HepG2 (cell line): Measurements from ENCODE around the gene TRAPPC12. TPM values are rescaled to one million over a fixed set of nuclear protein-coding genes. Genes with fewer than 3 reads are reported as not detected.
A peak's percentile ranks its signal among the peaks of the same experiment; 100 is the strongest.

Experiments used
- CEBPG ChIP-seq: IDR thresholded peaks from 2 replicates; pipeline ENCODE4 v1.6.1; 2016
- GPN1 ChIP-seq: sonication (generic); formaldehyde crosslinking; IDR thresholded peaks from 2 replicates; pipeline ENCODE4 v1.5.1; 2020; ENCODE audit warnings: missing genetic modification reagents, borderline replicate concordance
- HOXA7 ChIP-seq: sonication (generic); formaldehyde crosslinking; IDR thresholded peaks from 2 replicates; pipeline ENCODE4 v1.8.1; 2022; ENCODE audit warnings: mild to moderate bottlenecking, missing genetic modification reagents, moderate library complexity
- MAF1 ChIP-seq: sonication (generic); formaldehyde crosslinking; IDR thresholded peaks from 2 replicates; pipeline ENCODE4 v1.5.0; 2020; ENCODE audit warnings: missing genetic modification reagents, borderline replicate concordance
- MTF2 ChIP-seq: sonication (generic); formaldehyde crosslinking; IDR thresholded peaks from 2 replicates; pipeline ENCODE4 v1.5.0; 2020; ENCODE audit warnings: missing genetic modification reagents, borderline replicate concordance
- PAF1 ChIP-seq: IDR thresholded peaks from 2 replicates; pipeline ENCODE4 v1.6.1; 2016; ENCODE audit warnings: missing genetic modification reagents, missing compliant biosample characterization
- PHF20 ChIP-seq: sonication (generic); formaldehyde crosslinking; IDR thresholded peaks from 2 replicates; pipeline ENCODE4 v1.5.0; 2020; ENCODE audit warnings: mild to moderate bottlenecking, missing genetic modification reagents
- RFX1 ChIP-seq: fragments of 450-650 bp; IDR thresholded peaks from 2 replicates; pipeline ENCODE4 v1.6.1; 2017
- ZBTB1 ChIP-seq: sonication (generic); formaldehyde crosslinking; IDR thresholded peaks from 2 replicates; pipeline ENCODE4 v1.4.0; 2020; ENCODE audit warnings: missing genetic modification reagents, borderline replicate concordance
- ZFYVE20 ChIP-seq: sonication (generic); formaldehyde crosslinking; IDR thresholded peaks from 2 replicates; pipeline ENCODE4 v1.8.0; 2023; ENCODE audit warnings: low read depth, mild to moderate bottlenecking, moderate library complexity, missing genetic modification reagents, borderline replicate concordance
- ZNF256 ChIP-seq: sonication (generic); formaldehyde crosslinking; conservative IDR thresholded peaks from 2 replicates; pipeline ENCODE4 v1.4.0; 2020; ENCODE audit warnings: missing genetic modification reagents
- ZNF329 ChIP-seq: sonication (generic); formaldehyde crosslinking; IDR thresholded peaks from 2 replicates; pipeline ENCODE4 v1.9.0; 2021; ENCODE audit warnings: low read depth, mild to moderate bottlenecking, missing genetic modification reagents
- ZNF530 ChIP-seq: sonication (generic); formaldehyde crosslinking; IDR thresholded peaks from 2 replicates; pipeline ENCODE4 v1.5.0; 2020; ENCODE audit warnings: low read depth, mild to moderate bottlenecking, missing genetic modification reagents
- ZNF550 ChIP-seq: sonication (generic); formaldehyde crosslinking; IDR thresholded peaks from 2 replicates; pipeline ENCODE4 v1.4.0; 2020; ENCODE audit warnings: mild to moderate bottlenecking, missing genetic modification reagents, borderline replicate concordance
- polyA plus RNA-seq, 8 experiments: library from polyadenylated mRNA; depleted of rRNA in 3 of 8; stranded (reverse) in 7 of 8; unstranded in 1 of 8; fragments of >200 nt; fragmentation: Illumina TruSeq in 4 of 8; extraction: Trizol in 4 of 8; gene quantifications; 2 replicates each; pipeline versions ENCODE4 v1.2.1 to v1.2.3, GENCODE V29; 2011 to 2016; ENCODE audit warnings: low read depth in 4 of 8, missing spikeins in 1 of 8, mixed read lengths in 1 of 8; ENCODE audit not compliant: insufficient read depth in 1 of 8
- total RNA-seq, 5 experiments: library from RNA; depleted of rRNA; stranded (reverse); fragments of >200 nt; fragmentation: Illumina TruSeq; extraction: Trizol; gene quantifications; 2 replicates each; pipeline ENCODE4 v1.2.3, GENCODE V29; 2016; ENCODE audit warnings: low read depth in 1 of 5
- TF ChIP-seq, protein P1 (sequence below): sonication (generic); formaldehyde crosslinking; IDR thresholded peaks from 2 replicates; pipeline ENCODE4 v1.4.0; 2020; ENCODE audit warnings: missing genetic modification reagents
- TF ChIP-seq, protein P2 (sequence below): sonication (generic); formaldehyde crosslinking; IDR thresholded peaks from 2 replicates; pipeline ENCODE4; 2020; ENCODE audit warnings: missing genetic modification reagents, mild to moderate bottlenecking, borderline replicate concordance
- TF ChIP-seq, protein P3 (sequence below): sonication (generic); formaldehyde crosslinking; IDR thresholded peaks from 2 replicates; pipeline ENCODE4 v1.4.0; 2020; ENCODE audit warnings: missing genetic modification reagents
- TF ChIP-seq, protein P4 (sequence below), 2 experiments: sonication (generic) in 1 of 2; formaldehyde crosslinking in 1 of 2; IDR thresholded peaks; 2 replicates each; pipeline versions ENCODE4 v1.5.1 to v1.6.1; 2011 to 2020; ENCODE audit warnings: borderline replicate concordance in 1 of 2, low read depth in 1 of 2, low read length in 1 of 2, mild to moderate bottlenecking in 1 of 2, missing genetic modification reagents in 1 of 2, moderate library complexity in 1 of 2

The TRAPPC12 gene
- total and polyA plus RNA-seq, 2 of the 13 experiments (the other 11 are each of a cell fraction or from before 2014, with no cell fraction given), result 46.4 to 97.7 TPM

DNA sequence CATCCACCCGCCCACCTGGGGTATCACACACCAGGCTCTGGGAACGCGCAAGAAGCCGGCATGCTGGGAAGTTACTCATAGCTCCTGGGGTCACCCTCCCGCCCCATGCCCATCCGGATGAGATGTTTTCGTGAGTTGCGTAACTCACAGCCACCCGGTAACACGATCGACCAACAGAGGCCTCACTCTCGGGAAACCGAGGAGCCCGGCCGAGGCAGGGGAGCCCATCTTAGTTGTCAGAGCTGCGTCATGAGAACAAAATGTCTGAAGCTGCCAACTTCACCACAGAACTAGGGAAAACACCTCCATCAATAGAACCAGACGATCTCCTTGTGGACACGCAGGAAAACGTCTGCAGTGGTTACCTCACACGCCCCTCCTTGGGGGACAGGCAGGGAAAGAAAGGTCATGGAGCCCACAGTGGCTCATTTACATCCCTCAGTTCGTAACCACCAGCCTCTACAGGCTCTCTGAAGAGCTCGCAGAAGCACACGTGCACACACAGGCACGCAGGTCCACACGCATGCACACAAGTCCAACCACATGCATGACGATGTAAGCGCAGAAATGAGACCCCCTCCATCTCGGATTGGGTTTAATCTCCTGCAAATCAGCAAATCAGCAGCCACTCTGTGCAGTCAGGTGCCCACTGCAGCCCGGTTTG, 113.6 kb downstream of the TRAPPC12 start (continued):
- TF ChIP-seq, protein P1, sequence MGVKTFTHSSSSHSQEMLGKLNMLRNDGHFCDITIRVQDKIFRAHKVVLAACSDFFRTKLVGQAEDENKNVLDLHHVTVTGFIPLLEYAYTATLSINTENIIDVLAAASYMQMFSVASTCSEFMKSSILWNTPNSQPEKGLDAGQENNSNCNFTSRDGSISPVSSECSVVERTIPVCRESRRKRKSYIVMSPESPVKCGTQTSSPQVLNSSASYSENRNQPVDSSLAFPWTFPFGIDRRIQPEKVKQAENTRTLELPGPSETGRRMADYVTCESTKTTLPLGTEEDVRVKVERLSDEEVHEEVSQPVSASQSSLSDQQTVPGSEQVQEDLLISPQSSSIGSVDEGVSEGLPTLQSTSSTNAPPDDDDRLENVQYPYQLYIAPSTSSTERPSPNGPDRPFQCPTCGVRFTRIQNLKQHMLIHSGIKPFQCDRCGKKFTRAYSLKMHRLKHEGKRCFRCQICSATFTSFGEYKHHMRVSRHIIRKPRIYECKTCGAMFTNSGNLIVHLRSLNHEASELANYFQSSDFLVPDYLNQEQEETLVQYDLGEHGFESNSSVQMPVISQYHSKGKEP (CRISPR knock-in tag), result no peak
- peak; percentile 48; the same call in 1 of the 2 replicates for TF ChIP-seq PHF20 (CRISPR knock-in tag)
- TF ChIP-seq, protein P2, sequence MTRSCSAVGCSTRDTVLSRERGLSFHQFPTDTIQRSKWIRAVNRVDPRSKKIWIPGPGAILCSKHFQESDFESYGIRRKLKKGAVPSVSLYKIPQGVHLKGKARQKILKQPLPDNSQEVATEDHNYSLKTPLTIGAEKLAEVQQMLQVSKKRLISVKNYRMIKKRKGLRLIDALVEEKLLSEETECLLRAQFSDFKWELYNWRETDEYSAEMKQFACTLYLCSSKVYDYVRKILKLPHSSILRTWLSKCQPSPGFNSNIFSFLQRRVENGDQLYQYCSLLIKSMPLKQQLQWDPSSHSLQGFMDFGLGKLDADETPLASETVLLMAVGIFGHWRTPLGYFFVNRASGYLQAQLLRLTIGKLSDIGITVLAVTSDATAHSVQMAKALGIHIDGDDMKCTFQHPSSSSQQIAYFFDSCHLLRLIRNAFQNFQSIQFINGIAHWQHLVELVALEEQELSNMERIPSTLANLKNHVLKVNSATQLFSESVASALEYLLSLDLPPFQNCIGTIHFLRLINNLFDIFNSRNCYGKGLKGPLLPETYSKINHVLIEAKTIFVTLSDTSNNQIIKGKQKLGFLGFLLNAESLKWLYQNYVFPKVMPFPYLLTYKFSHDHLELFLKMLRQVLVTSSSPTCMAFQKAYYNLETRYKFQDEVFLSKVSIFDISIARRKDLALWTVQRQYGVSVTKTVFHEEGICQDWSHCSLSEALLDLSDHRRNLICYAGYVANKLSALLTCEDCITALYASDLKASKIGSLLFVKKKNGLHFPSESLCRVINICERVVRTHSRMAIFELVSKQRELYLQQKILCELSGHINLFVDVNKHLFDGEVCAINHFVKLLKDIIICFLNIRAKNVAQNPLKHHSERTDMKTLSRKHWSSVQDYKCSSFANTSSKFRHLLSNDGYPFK, result peak; percentile 89
- TF ChIP-seq MTF2, result no peak
- no peak for TF ChIP-seq GPN1 (CRISPR knock-in tag)
- TF ChIP-seq HOXA7 (CRISPR knock-in tag), result no peak
- TF ChIP-seq RFX1, result no peak
- no peak for TF ChIP-seq ZNF550 (CRISPR knock-in tag)
- TF ChIP-seq, protein P3, sequence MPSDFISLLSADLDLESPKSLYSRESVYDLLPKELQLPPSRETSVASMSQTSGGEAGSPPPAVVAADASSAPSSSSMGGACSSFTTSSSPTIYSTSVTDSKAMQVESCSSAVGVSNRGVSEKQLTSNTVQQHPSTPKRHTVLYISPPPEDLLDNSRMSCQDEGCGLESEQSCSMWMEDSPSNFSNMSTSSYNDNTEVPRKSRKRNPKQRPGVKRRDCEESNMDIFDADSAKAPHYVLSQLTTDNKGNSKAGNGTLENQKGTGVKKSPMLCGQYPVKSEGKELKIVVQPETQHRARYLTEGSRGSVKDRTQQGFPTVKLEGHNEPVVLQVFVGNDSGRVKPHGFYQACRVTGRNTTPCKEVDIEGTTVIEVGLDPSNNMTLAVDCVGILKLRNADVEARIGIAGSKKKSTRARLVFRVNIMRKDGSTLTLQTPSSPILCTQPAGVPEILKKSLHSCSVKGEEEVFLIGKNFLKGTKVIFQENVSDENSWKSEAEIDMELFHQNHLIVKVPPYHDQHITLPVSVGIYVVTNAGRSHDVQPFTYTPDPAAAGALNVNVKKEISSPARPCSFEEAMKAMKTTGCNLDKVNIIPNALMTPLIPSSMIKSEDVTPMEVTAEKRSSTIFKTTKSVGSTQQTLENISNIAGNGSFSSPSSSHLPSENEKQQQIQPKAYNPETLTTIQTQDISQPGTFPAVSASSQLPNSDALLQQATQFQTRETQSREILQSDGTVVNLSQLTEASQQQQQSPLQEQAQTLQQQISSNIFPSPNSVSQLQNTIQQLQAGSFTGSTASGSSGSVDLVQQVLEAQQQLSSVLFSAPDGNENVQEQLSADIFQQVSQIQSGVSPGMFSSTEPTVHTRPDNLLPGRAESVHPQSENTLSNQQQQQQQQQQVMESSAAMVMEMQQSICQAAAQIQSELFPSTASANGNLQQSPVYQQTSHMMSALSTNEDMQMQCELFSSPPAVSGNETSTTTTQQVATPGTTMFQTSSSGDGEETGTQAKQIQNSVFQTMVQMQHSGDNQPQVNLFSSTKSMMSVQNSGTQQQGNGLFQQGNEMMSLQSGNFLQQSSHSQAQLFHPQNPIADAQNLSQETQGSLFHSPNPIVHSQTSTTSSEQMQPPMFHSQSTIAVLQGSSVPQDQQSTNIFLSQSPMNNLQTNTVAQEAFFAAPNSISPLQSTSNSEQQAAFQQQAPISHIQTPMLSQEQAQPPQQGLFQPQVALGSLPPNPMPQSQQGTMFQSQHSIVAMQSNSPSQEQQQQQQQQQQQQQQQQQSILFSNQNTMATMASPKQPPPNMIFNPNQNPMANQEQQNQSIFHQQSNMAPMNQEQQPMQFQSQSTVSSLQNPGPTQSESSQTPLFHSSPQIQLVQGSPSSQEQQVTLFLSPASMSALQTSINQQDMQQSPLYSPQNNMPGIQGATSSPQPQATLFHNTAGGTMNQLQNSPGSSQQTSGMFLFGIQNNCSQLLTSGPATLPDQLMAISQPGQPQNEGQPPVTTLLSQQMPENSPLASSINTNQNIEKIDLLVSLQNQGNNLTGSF (CRISPR knock-in tag), result no peak
- TF ChIP-seq ZFYVE20 (CRISPR knock-in tag), result no peak
- TF ChIP-seq ZNF530, result no peak
- no peak for TF ChIP-seq ZNF256
- no peak for TF ChIP-seq ZNF329 (CRISPR knock-in tag)
- TF ChIP-seq PAF1 (CRISPR knock-in tag), result no peak
- TF ChIP-seq ZBTB1 (CRISPR knock-in tag), result no peak
- TF ChIP-seq MAF1 (CRISPR knock-in tag), result no peak
- peak; percentile 98 for TF ChIP-seq CEBPG (CRISPR knock-in tag)
- TF ChIP-seq, protein P4, sequence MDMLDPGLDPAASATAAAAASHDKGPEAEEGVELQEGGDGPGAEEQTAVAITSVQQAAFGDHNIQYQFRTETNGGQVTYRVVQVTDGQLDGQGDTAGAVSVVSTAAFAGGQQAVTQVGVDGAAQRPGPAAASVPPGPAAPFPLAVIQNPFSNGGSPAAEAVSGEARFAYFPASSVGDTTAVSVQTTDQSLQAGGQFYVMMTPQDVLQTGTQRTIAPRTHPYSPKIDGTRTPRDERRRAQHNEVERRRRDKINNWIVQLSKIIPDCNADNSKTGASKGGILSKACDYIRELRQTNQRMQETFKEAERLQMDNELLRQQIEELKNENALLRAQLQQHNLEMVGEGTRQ (IDR thresholded peaks at IDR 0.05; ENCODE audit: low read depth, low read length), result no peak
- TF ChIP-seq, protein P4 (CRISPR knock-in tag; IDR thresholded peaks at IDR 0.05; ENCODE audit: borderline replicate concordance), result no peak
